ENCODE data around the gene ABCC5. TPM values are rescaled to one million over a fixed set of nuclear protein-coding genes. Genes with fewer than 3 reads are reported as not detected.

Gene ABCC5
- polyA plus RNA-seq, 1 donor (not counting 4 experiments of a cell fraction or from before 2014, with no cell fraction given): 28.7 TPM

GRCh38 chr3:184042617-184043016 is 24.9 kb upstream of the ABCC5 start:
- no peak for DNase-seq (ENCODE audit: low read depth, low spot score)
- no peaks in the 10 kb centered on the region for H3K9me1 ChIP-seq (ENCODE audit: control insufficient read depth, extremely low read depth, insufficient read depth, low read length)
- no peak overlapping the region for H3K4me2 ChIP-seq (ENCODE audit: control insufficient read depth, extremely low read depth, insufficient read depth, low read depth, low read length)
- H3K79me2 ChIP-seq (ENCODE audit: control insufficient read depth, insufficient read depth, low read length): no peaks in the 10 kb centered on the region
- H3K27ac ChIP-seq (ENCODE audit: control insufficient read depth, insufficient read depth, low read length): no peak overlapping the region
- H2AFZ ChIP-seq (ENCODE audit: control insufficient read depth, low read length): no peak overlapping the region
- H3K9me3 ChIP-seq (ENCODE audit: control insufficient read depth, low read depth, low read length): no peaks in the 10 kb centered on the region
- H3K4me3 ChIP-seq (ENCODE audit: control insufficient read depth in 2 of 3, extremely low read depth in 1 of 3, insufficient read depth in 2 of 3, low read depth in 1 of 3, low read length in 3 of 3): no peak overlapping the region
- H3K4me1 ChIP-seq (ENCODE audit: control insufficient read depth, extremely low read depth, insufficient read depth, low read length): no peaks in the 10 kb centered on the region
- H3K9ac ChIP-seq (ENCODE audit: control insufficient read depth, extremely low read depth, insufficient read depth, low read length): no peak overlapping the region
- no peaks in the 10 kb centered on the region for H3K27me3 ChIP-seq (ENCODE audit: control insufficient read depth, extremely low read depth, insufficient read depth, low read length)
- no peak for TF ChIP-seq CTCF (optimal IDR thresholded peaks at IDR 0.05 in 1 of 3, IDR thresholded peaks at IDR 0.05 in 1 of 3, conservative IDR thresholded peaks at IDR 0.05 in 1 of 3; ENCODE audit: extremely low read depth in 1 of 3, insufficient read depth in 2 of 3, low read length in 3 of 3)
- no peak for TF ChIP-seq EZH2 (IDR thresholded peaks at IDR 0.05; ENCODE audit: low read length)
- no peaks in the 10 kb centered on the region for H3K36me3 ChIP-seq (ENCODE audit: control insufficient read depth in 2 of 2, extremely low read depth in 1 of 2, insufficient read depth in 2 of 2, low read length in 2 of 2)
- no peaks in the 10 kb centered on the region for H4K20me1 ChIP-seq (ENCODE audit: control insufficient read depth, extremely low read depth, insufficient read depth, low read length)
- dilution Hi-C loops (cut with MboI; ENCODE audit: extremely low pct_ligation_motif_present, low sequenced_read_pairs): no loop called here
- FAIRE-seq: no peak

- Histone ChIP-seq H3K9me1 (ENCODE audit: control insufficient read depth, extremely low read depth, insufficient read depth, low read length) (no peaks in the 10 kb centered on the region), H2AFZ (ENCODE audit: control insufficient read depth, low read length) (no peak overlapping the region), H4K20me1 (ENCODE audit: control insufficient read depth, extremely low read depth, insufficient read depth, low read length) (no peaks in the 10 kb centered on the region), H3K9me3 (ENCODE audit: control insufficient read depth, low read depth, low read length) (no peaks in the 10 kb centered on the region), H3K27ac (ENCODE audit: control insufficient read depth, insufficient read depth, low read length) (no peak overlapping the region), H3K27me3 (ENCODE audit: control insufficient read depth, extremely low read depth, insufficient read depth, low read length) (no peaks in the 10 kb centered on the region), H3K9ac (ENCODE audit: control insufficient read depth, extremely low read depth, insufficient read depth, low read length) (no peak overlapping the region), H3K4me1 (ENCODE audit: control insufficient read depth, extremely low read depth, insufficient read depth, low read length) (no peaks in the 10 kb centered on the region), H3K4me2 (ENCODE audit: control insufficient read depth, extremely low read depth, insufficient read depth, low read depth, low read length) (no peak overlapping the region), H3K79me2 (ENCODE audit: control insufficient read depth, insufficient read depth, low read length) (no peaks in the 10 kb centered on the region), H3K36me3 (ENCODE audit: control insufficient read depth in 2 of 2, extremely low read depth in 1 of 2, insufficient read depth in 2 of 2, low read length in 2 of 2) (no peaks in the 10 kb centered on the region), H3K4me3 (ENCODE audit: control insufficient read depth in 2 of 3, extremely low read depth in 1 of 3, insufficient read depth in 2 of 3, low read depth in 1 of 3, low read length in 3 of 3) (no peak overlapping the region)
- TF ChIP-seq EZH2 (IDR thresholded peaks at IDR 0.05; ENCODE audit: low read length): no peak
- peak; percentile 26 to 45 (median 34) for TF ChIP-seq CTCF (optimal IDR thresholded peaks at IDR 0.05 in 1 of 3, IDR thresholded peaks at IDR 0.05 in 1 of 3, conservative IDR thresholded peaks at IDR 0.05 in 1 of 3; ENCODE audit: extremely low read depth in 1 of 3, insufficient read depth in 2 of 3, low read length in 3 of 3)
- dilution Hi-C loops (cut with MboI; ENCODE audit: extremely low pct_ligation_motif_present, low sequenced_read_pairs): no loop called here
- DNase-seq (ENCODE audit: low read depth, low spot score): no peak
- FAIRE-seq: no peak
Measured at GRCh38 chr3:184040010-184040409, 22.3 kb upstream of the ABCC5 start.

Data from keratinocyte (primary cell).